ENCODE measurements around the gene OR5H14.

Gene OR5H14

GRCh38 chr3:98199020-98199419 is 51.7 kb downstream of the OR5H14 start:
- no peak for DNase-seq (ENCODE audit: low spot score)

Measured in Ammon's horn (tissue), 1 donor.